Gastrocnemius medialis (tissue), 4 donors: ENCODE data around the gene ANKRD36C.
"Not testable (repeated sequence)": the region's sequence is repeated elsewhere in the genome, so short reads cannot be mapped to it uniquely, and the experiment has no call there.

Source experiments
- CTCF ChIP-seq, 5 experiments: fragments of 450-650 bp in 3 of 5; fragments of 200-600 bp in 2 of 5; sonication (generic) in 2 of 5; IDR thresholded peaks in 4 of 5; conservative IDR thresholded peaks in 1 of 5; 1 replicate in 4 of 5; 2 replicates in 1 of 5; pipeline ENCODE4 v1.5.1; 2016 to 2019; ENCODE audit warnings: antibody characterized with exemption in 5 of 5, mild to moderate bottlenecking in 3 of 5, moderate library complexity in 3 of 5
- POLR2A ChIP-seq, 2 donors: fragments of 450-650 bp; IDR thresholded peaks; one replicate each; pipeline ENCODE4 v1.6.1; 2017; ENCODE audit warnings: antibody characterized with exemption in 2 of 2, mild to moderate bottlenecking in 2 of 2, moderate library complexity in 2 of 2

GRCh38 chr2:96023701-96024100, 32.1 kb upstream of the ANKRD36C start:
- not testable (repeated sequence) for TF ChIP-seq CTCF (IDR thresholded peaks at IDR 0.05 in 4 of 5, conservative IDR thresholded peaks at IDR 0.05 in 1 of 5); POLR2A (IDR thresholded peaks at IDR 0.05)
